MM.1S (cell line): ENCODE measurements around the gene LASP1NB.

Experiments used
- EZH2 ChIP-seq: fragments of 300-600 bp; sonication (generic); optimal IDR thresholded peaks from 2 replicates; pipeline ENCODE3; 2017; ENCODE audit warnings: low read depth, mild to moderate bottlenecking, antibody characterized with exemption, low read length, mixed read lengths
- TF ChIP-seq, protein P1 (sequence below): fragments of 300-600 bp; sonication (generic); IDR thresholded peaks from 2 replicates; pipeline ENCODE4 v1.5.1; 2016; ENCODE audit warnings: antibody characterized with exemption, low read length, mixed read lengths

DNA sequence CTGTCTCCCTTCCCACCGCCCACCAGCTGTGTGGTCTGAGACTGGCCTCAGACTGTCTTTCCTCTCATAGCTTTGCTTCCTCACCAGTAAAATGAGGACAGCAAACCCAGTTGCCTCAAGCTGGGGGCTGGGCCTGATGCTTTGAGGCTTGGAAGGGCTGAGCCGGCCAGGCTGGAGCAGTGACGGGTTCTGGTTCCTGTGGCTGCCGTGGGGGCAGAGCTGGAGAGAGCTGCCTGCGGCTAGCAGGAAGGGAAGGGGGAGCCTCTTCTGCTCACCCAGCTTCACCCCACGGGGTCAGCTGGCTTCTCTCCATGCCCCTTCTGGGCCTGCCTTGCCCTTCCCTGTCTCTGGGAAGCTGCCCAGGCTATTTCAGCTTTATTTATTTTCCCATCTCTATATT, 31.8 kb upstream of the LASP1NB start:
- TF ChIP-seq, protein P1, sequence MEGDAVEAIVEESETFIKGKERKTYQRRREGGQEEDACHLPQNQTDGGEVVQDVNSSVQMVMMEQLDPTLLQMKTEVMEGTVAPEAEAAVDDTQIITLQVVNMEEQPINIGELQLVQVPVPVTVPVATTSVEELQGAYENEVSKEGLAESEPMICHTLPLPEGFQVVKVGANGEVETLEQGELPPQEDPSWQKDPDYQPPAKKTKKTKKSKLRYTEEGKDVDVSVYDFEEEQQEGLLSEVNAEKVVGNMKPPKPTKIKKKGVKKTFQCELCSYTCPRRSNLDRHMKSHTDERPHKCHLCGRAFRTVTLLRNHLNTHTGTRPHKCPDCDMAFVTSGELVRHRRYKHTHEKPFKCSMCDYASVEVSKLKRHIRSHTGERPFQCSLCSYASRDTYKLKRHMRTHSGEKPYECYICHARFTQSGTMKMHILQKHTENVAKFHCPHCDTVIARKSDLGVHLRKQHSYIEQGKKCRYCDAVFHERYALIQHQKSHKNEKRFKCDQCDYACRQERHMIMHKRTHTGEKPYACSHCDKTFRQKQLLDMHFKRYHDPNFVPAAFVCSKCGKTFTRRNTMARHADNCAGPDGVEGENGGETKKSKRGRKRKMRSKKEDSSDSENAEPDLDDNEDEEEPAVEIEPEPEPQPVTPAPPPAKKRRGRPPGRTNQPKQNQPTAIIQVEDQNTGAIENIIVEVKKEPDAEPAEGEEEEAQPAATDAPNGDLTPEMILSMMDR = no peak
- no peak for TF ChIP-seq EZH2
